GM18870 (cell line): ENCODE measurements around the gene PTPN12.
A peak's percentile ranks its signal among the peaks of the same experiment; 100 is the strongest.
"Not testable (repeated sequence)": the region's sequence is repeated elsewhere in the genome, so short reads cannot be mapped to it uniquely, and the experiment has no call there.

Source experiments
- ATAC-seq: cut with Tn5 transposase; IDR thresholded peaks from one replicate; pipeline ENCODE4 v1.9.1; 2021; ENCODE audit warnings: moderate library complexity; ENCODE audit not compliant: unreplicated experiment

Gene PTPN12

GRCh38 chr7:77537778-77538280 lies 734 bp downstream of the PTPN12 start:
- no peak for ATAC-seq

- ATAC-seq = no peak
These were observed 1.5 kb downstream of the PTPN12 start for GRCh38 chr7:77538281-77539212.

DNA sequence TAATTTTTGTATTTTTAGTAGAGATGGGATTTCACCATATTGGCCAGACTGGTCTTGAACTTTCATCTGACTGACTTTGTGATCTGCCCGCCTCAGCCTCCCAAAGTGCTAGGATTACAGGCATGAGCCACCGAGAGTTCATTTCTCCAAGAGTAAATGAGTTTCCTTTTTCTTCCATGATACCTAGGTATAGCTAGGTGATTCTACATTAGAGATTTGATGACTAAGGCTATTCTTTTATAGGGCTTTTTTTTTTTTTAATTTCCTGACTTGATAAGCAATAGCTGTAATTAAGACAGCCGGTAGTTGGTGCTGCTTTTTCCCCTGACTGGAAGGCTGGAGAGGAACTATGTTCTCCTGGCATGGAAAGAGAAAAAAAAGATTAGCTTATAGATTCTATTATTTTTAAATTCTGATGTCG lies 3.3 kb downstream of the PTPN12 start:
- ATAC-seq = no peak

DNA sequence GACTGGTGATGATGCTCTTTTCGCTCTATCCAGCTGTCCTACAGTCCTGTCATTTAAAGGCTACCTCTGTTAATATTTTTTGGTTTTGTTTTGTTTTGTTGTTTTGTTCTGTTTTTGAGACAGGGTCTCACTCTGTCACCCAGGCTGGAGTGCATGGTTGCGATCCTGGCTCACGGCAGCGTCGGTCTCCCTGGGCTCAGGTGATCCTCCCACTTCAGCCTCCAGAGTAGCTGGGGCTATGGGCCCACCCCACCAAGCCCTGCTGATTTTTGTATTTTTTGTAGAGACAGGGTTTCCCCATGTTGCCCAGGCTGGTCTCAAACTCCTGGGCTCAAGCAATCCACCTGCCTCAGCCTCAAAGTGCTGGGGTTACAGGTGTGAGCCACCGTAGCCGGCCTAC lies 3.9 kb downstream of the PTPN12 start:
- not testable (repeated sequence) for ATAC-seq

- no peak for ATAC-seq
These were observed 5.3 kb downstream of the PTPN12 start for GRCh38 chr7:77542409-77542808.

DNA sequence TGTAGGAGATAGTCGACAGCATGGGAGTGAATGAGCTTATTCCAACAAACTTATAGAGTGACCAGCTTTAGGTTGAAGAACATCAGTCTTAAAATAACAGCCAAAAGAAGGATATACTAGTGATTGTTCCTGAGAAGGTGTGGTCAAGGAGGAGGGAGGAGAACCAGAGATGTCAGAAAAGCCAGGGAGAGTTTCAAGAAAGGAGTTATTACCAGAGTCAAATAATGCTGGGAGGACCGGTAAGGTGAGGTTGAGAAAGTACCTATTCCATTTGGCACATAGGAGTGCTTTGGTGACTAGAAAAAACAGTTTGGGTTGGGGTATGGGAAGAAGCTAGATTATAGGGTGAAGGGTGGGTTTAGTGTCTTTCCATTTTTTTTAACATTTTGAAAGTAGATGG lies 5.8 kb downstream of the PTPN12 start:
- ATAC-seq = no peak

DNA sequence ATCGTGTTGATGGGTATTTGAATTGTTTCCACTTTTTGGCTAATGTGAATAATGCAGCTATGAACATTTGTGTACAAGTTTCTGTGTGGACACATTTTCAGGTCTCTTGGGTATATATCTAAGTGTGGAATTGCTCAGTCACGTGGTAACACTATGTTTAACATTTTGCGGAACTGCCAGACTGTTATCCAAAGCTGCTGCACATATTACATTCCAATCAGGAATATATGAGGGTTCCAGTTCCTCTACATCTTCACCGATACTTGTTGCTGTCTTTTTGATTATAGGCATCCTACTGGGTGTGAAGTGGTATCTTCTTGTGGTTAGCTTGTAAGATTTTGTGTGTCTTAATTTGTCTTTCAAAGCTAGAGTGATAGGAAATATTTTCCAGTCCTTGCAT lies 6.8 kb downstream of the PTPN12 start:
- no peak for ATAC-seq

DNA sequence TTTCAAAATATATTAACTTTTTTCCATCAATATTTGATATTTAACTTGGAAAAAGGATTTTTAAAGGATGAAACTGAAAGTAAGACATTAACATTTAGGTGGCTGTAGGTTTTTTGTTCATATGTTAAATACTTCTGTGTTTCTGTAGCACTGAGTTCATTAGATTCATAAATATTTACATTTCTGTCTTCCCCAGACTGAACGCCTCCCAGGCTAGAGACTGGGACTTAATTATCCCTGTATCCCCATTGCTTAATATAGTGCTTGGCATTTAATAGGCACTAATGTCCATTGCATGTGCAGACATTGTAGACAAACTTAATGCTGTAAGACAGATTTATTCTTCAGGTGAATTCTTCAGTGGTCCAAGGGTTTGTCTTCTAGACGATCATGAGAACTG lies 7.4 kb downstream of the PTPN12 start:
- ATAC-seq = no peak

DNA sequence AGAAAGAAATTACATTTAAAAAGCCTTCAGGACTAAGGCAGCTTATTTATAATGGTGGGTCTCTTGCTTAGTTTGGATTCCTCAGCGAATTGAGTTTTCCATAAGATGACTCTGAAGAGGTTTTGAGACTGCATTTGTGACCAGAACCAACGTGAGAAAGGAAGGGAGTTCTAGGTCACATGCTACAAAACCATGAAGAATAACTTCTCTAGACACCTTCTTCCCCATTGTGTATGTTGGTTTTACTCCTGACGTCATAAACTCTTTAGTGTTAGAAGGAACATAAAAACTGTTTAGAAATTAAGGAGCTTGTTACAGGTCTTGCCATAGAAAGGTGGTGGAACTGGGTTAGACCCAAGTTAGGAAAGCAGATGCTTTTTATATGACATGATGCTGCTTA lies 11.1 kb downstream of the PTPN12 start:
- ATAC-seq = no peak

DNA sequence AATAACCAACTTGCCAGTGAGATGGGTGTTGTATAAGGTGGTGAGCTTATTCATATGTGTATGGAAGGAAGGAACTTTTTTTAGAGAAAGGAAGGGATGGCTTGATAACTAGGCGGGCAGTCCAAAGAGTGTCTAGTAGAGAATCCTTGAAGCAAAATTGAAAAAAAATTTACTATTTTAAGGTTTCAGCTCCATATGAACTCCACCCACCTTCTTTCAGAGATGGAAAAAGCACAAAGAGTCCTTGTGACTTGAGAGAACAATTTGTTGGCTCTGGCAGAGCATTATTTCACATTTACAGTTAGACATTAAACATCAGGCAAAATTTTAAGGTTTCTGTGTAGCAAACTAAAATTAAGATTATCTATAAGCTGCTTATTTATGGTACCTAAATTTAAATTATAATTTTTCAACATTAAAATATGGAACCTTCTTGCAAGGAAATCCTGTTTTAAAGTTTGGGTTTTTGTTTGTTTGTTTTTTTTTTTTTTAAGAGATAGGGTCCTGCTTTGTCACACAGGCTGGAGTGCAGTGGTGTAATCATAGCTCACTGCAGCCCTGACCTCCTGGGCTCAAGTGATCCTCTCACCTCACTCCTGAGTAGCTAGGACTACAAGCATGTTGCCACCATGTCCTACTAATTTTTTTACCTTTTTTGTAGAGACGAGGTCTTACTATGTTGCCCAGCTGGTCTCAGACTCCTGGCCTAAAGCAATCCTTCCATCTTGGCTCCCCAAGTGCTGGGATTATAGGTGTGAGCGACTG lies 12.2 kb downstream of the PTPN12 start:
- ATAC-seq = no peak

GRCh38 chr7:77550586-77550985 lies 13.5 kb downstream of the PTPN12 start:
- no peak for ATAC-seq

DNA sequence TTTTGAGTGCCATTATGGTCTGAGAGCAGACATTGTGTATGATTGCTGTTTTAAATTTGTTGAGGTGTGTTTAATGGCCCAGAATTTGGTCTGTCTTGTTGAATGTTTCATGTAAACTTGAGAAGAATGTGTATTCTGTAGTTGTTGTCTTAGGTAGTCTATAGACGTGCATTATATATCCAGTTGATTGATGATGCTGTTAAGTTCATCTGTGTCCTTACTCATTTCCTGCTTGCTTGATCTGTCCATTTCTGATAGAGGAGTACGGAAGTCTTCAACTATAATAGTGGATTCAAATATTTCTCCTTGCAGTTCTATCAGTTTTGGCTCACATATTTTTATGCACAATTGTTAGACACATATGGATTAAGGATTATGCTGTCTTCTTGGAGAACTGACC lies 16.0 kb downstream of the PTPN12 start:
- ATAC-seq = no peak

GRCh38 chr7:77558284-77558967 lies 21.3 kb downstream of the PTPN12 start:
- ATAC-seq = no peak

GRCh38 chr7:77561352-77561751 lies 24.3 kb downstream of the PTPN12 start:
- peak; percentile 73 for ATAC-seq

GRCh38 chr7:77563275-77563674 lies 26.2 kb downstream of the PTPN12 start:
- ATAC-seq = no peak

- ATAC-seq = no peak
These were observed 28.8 kb downstream of the PTPN12 start for GRCh38 chr7:77565917-77566316.

- ATAC-seq = no peak
These were observed 29.3 kb downstream of the PTPN12 start for GRCh38 chr7:77566421-77566820.

DNA sequence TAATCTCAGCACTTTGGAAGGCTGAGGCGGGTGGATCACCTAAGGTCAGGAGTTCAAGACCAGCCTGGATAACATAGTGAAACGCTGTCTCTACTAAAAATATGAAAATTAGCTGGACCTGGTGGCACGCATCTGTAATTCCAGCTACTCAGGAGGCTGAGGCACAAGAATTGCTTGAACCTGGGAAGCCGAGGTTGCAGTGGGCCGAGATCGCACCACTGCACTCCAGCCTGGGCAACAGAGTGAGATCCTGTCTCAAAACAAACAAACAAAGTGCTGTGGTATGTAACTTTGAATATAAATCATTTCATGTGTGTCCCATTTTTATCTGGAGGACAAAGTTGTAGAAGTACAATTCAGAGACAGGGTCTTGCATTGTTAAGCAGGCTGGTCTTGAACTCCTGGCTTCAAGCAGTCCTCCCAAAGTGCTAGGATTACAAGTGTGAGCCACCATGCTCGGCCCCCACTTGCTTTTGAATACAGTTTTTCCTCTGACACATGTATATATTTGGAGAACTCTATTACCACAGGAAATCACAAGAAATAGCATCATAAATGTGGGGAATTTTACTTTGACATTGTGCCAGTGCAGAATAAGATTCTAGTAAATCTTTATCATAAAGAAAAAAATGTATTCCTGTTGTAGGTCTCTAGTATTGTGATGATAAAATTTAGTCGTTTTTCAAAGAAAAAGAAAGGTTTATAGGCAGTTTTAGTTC lies 32.6 kb downstream of the PTPN12 start:
- no peak for ATAC-seq

- ATAC-seq = no peak
These were observed 33.4 kb downstream of the PTPN12 start for GRCh38 chr7:77570330-77571011.

DNA sequence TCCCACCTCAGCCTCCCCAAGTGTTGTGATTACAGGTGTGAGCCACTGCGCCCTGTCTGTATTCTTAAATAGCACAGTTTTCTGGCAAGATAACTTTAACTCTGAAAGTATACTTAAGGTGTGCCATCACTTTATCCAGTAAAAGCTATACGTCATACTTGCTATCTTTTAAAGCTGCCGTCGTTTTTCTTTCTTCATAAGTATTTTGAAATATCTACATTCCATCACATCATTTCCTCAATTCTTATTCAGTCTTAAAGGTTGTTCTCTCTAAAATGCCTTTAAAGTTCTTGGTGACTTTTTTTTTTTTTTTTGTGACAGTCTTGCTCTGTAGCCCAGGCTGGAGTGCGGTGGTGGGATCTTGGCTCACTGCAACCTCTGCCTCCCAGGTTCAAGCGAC lies 34.7 kb downstream of the PTPN12 start:
- no peak for ATAC-seq
